K562 (cell line): ENCODE data around the gene CHTOP. TPM values are rescaled to one million over a fixed set of nuclear protein-coding genes. Genes with fewer than 3 reads are reported as not detected.

ENCODE experiments used
- ATAC-seq: fragments of 200-7000 bp; cut with Tn5 transposase; 3 replicates; pipeline ENCODE4 v1.9.1; 2020; ENCODE audit warnings: moderate library complexity
- BruUV-seq: library from RNA; stranded (reverse); fragments of 400-500 nt; replicated peaks from 2 replicates; lab custom pipeline; 2021; lab: Mats Ljungman, UMichigan
- CTCF ChIA-PET: fragments of 300-600 bp; formaldehyde crosslinking; extraction: SDS; loops from one replicate; lab custom pipeline; 2021; ENCODE audit warnings: low intra/inter-chr PET ratio; lab: Yijun Ruan, JAX
- POLR2A ChIA-PET: fragments of 300-600, 350-650 bp; sonication (Branson Sonifier 250); formaldehyde crosslinking; extraction: SDS; loops from one replicate; lab custom pipeline; 2021; ENCODE audit warnings: antibody characterized with exemption, inconsistent platforms; lab: Yijun Ruan, JAX
- DNase-seq, 4 experiments: peaks; one replicate each; pipeline versions ENCODE4 v3.0.0 to v3.0.0-alpha.2; 2011 to 2018; ENCODE audit warnings: low spot score in 3 of 4, mixed read lengths in 3 of 4; ENCODE audit errors: extremely low read depth in 1 of 4
- FAIRE-seq: peaks from 2 replicates; lab custom pipeline; 2011; peaks lifted over from hg19 to GRCh38; lab: Jason Lieb, UNC
- H2AFZ ChIP-seq: 2 replicates; pipeline ENCODE4 v1.6.0; 2011; ENCODE audit warnings: low read depth, low read length, control low read depth, inconsistent platforms
- H3K27ac ChIP-seq: fragments of 200-600 bp; 3 replicates; pipeline ENCODE4 v1.8.0; 2011; ENCODE audit warnings: low read depth, mild to moderate bottlenecking, control low read depth, inconsistent platforms, low read length, moderate library complexity, mixed read lengths; ENCODE audit errors: extremely low read depth
- H3K27me3 ChIP-seq, 2 experiments: fragments of 300-600 bp in 1 of 2; 2 replicates in 1 of 2; 3 replicates in 1 of 2; pipeline versions ENCODE4 v1.6.0 to v1.8.0; 2011; ENCODE audit warnings: inconsistent platforms in 2 of 2, low read length in 2 of 2, mild to moderate bottlenecking in 1 of 2, mixed read lengths in 1 of 2, moderate library complexity in 1 of 2; ENCODE audit not compliant: control insufficient read depth in 2 of 2, insufficient read depth in 2 of 2
- H3K36me3 ChIP-seq: fragments of 300-600 bp; 3 replicates; pipeline ENCODE4 v1.8.0; 2011; ENCODE audit warnings: mild to moderate bottlenecking, low read length, inconsistent platforms; ENCODE audit not compliant: control insufficient read depth, insufficient read depth
- H3K4me1 ChIP-seq, 2 experiments: fragments of 200-600 bp in 1 of 2; replicated peaks in 1 of 2; 2 replicates in 1 of 2; 3 replicates in 1 of 2; pipeline versions ENCODE4 v1.5.1 to v1.8.0; 2011; ENCODE audit warnings: inconsistent platforms in 2 of 2, low read length in 2 of 2, mild to moderate bottlenecking in 1 of 2, mixed read lengths in 1 of 2, moderate library complexity in 1 of 2; ENCODE audit not compliant: control insufficient read depth in 2 of 2, insufficient read depth in 2 of 2
- H3K4me2 ChIP-seq: 2 replicates; pipeline ENCODE4 v1.6.1; 2011; ENCODE audit warnings: low read length, control low read depth, inconsistent platforms, mixed read lengths; ENCODE audit not compliant: insufficient read depth
- H3K4me3 ChIP-seq: fragments of 200-600 bp; sonication (generic), shearing (Covaris generic); 2 replicates; pipeline ENCODE4 v1.5.1; 2016; ENCODE audit warnings: control low read depth, inconsistent platforms
- H3K79me2 ChIP-seq: fragments of 200-600 bp; 3 replicates; pipeline ENCODE4 v1.8.0; 2011; ENCODE audit warnings: low read length, inconsistent platforms; ENCODE audit not compliant: control insufficient read depth, insufficient read depth
- H3K9ac ChIP-seq, 2 experiments: 2 replicates each; pipeline versions ENCODE4 v1.6.0 to v1.6.1; 2011; ENCODE audit warnings: low read depth in 2 of 2, low read length in 2 of 2, control low read depth in 1 of 2, inconsistent platforms in 1 of 2, mild to moderate bottlenecking in 1 of 2, mixed read lengths in 1 of 2; ENCODE audit not compliant: insufficient read depth in 1 of 2
- H3K9me1 ChIP-seq: one replicate; pipeline ENCODE4 v1.6.0; 2011; ENCODE audit warnings: inconsistent platforms, mild to moderate bottlenecking, low read length, moderate library complexity; ENCODE audit not compliant: control insufficient read depth, insufficient read depth
- H3K9me3 ChIP-seq: replicated peaks from 2 replicates; pipeline ENCODE4 v1.5.1; 2011; ENCODE audit warnings: low read depth, low read length, inconsistent platforms; ENCODE audit not compliant: control insufficient read depth, insufficient read depth
- H4K20me1 ChIP-seq: replicated peaks from 2 replicates; pipeline ENCODE4 v1.6.1; 2011; ENCODE audit warnings: low read length, inconsistent platforms, mixed read lengths; ENCODE audit not compliant: control insufficient read depth, insufficient read depth
- CREB3 ChIP-seq: fragments of 450-650 bp; conservative IDR thresholded peaks from 2 replicates; pipeline ENCODE4 v1.6.1; 2016; ENCODE audit warnings: missing genetic modification characterization, low read depth, mild to moderate bottlenecking, missing compliant biosample characterization, moderate library complexity
- E2F5 ChIP-seq: sonication (generic); formaldehyde crosslinking; IDR thresholded peaks from 2 replicates; pipeline ENCODE4 v1.8.0; 2022; ENCODE audit warnings: mild to moderate bottlenecking, missing genetic modification reagents
- E2F6 ChIP-seq, 2 experiments: IDR thresholded peaks; 2 replicates each; pipeline ENCODE4 v1.6.1; 2011; ENCODE audit warnings: borderline replicate concordance in 1 of 2, control low read depth in 1 of 2, low read depth in 1 of 2, low read length in 1 of 2, mild to moderate bottlenecking in 1 of 2, mixed read lengths in 1 of 2, moderate library complexity in 1 of 2; ENCODE audit not compliant: insufficient read depth in 1 of 2, insufficient read length in 1 of 2, poor library complexity in 1 of 2, severe bottlenecking in 1 of 2; ENCODE audit errors: extremely low read depth in 1 of 2
- RERE ChIP-seq: sonication (generic); formaldehyde crosslinking; IDR thresholded peaks from 2 replicates; pipeline ENCODE4 v1.8.0; 2023; ENCODE audit warnings: missing genetic modification reagents, mild to moderate bottlenecking, borderline replicate concordance
- SAFB ChIP-seq: fragments of 200-400 bp; formaldehyde crosslinking; IDR thresholded peaks from 2 replicates; pipeline ENCODE4 v1.6.1; 2017; ENCODE audit warnings: low read depth, low read length, borderline replicate concordance
- ZBTB33 ChIP-seq: sonication (generic); formaldehyde crosslinking; IDR thresholded peaks from 2 replicates; pipeline ENCODE4 v1.8.1; 2023; ENCODE audit warnings: mild to moderate bottlenecking, missing genetic modification reagents
- WGBS: fragments of 100-300 bp; shearing (Covaris generic); methylation state at CpG from one replicate; pipeline ENCODE4 v1.1.6; 2016; ENCODE audit warnings: low coverage, mixed read lengths; ENCODE audit not compliant: insufficient coverage; ENCODE audit errors: missing lambda C conversion rate; 5-methylcytosine and 5-hydroxymethylcytosine counted together
- in situ Hi-C: fragments of 300-500 bp; cut with MboI; formaldehyde crosslinking; loops from 4 replicates; pipeline ENCODE4 v1.15.0; 2018; ENCODE audit warnings: inconsistent platforms, mixed read lengths
- intact Hi-C: fragments of 100-400 bp; cut with micrococcal nuclease; formaldehyde crosslinking; loops from 2 replicates; pipeline ENCODE4 v1.14.2; 2022
- polyA plus RNA-seq, 8 experiments: library from polyadenylated mRNA; depleted of rRNA in 4 of 8; stranded (reverse) in 5 of 8; unstranded in 3 of 8; fragments of >200 nt; fragmentation: Nextera tagmentation in 2 of 8; fragmentation: Illumina TruSeq in 1 of 8; extraction: Ambion mirVana in 2 of 8; extraction: Trizol in 1 of 8; gene quantifications; 2 replicates each; pipeline versions ENCODE4 v1.2.1 to v1.2.3, GENCODE V29; 2011 to 2014; ENCODE audit warnings: inconsistent platforms in 1 of 8, missing spikeins in 1 of 8
- total RNA-seq, 7 experiments: library from RNA; depleted of rRNA in 6 of 7; stranded (reverse); fragments of >200 nt in 6 of 7; fragmentation: Illumina TruSeq in 2 of 7; extraction: Trizol in 2 of 7; gene quantifications; 2 replicates each; pipeline versions ENCODE4 v1.2.1 to v1.2.3, GENCODE V29; 2011 to 2021; ENCODE audit warnings: low replicate concordance in 1 of 7

Gene CHTOP
- total and polyA plus RNA-seq, 9 of the 15 experiments (the other 6 are each of a cell fraction or from before 2014, with no cell fraction given): 10.2 to 91.8 (median 60.8) TPM

GRCh38 chr1:153679337-153680119, 45.7 kb downstream of the CHTOP start:
- Histone ChIP-seq H4K20me1 (no peaks in the 10 kb centered on the region; the same call in 1 of the 2 replicates), H3K4me2 (no peak overlapping the region; the same call in 1 of the 2 replicates), H3K27ac (no peak overlapping the region), H3K79me2 (no peaks in the 10 kb centered on the region), H3K9me3 (no peaks in the 10 kb centered on the region), H2AFZ (peak overlapping the region; percentile 16; the same call in 1 of the 2 replicates), H3K4me3 (no peak overlapping the region), H3K9ac (peak overlapping the region in 1 of 2 experiments; percentile 60; a peak in 1 of 4 replicates), H3K4me1 (peaks cover 0 to 19% of the 10 kb centered on the region in 2 experiments; a peak in 3 of 5 replicates), H3K9me1 (no peaks in the 10 kb centered on the region), H3K27me3 (peaks cover 33 to 55% of the 10 kb centered on the region in 2 experiments; a peak in 4 of 5 replicates), H3K36me3 (no peaks in the 10 kb centered on the region)
- CTCF ChIA-PET: interaction anchor here (0.5 kb wide), 1 partner anchor 307 kb away, joined by 3 read pairs; the partner anchor contains the start of gene RAB13
- in situ Hi-C loops (loop anchor here (5.0 kb wide), 1 partner anchor 308 kb away; the partner anchor contains the start of gene RAB13), intact Hi-C loops (loop anchor here (5.0 kb wide), 1 partner anchor 93 kb away; no protein-coding TSS in a partner anchor)
- WGBS: 44% methylated on average over 54 of the region's 73 CpGs
- POLR2A ChIA-PET: interaction anchor here (1.6 kb wide), 1 partner anchor 12 kb away, joined by 4 read pairs; no protein-coding TSS in a partner anchor
- no peak for DNase-seq
- no peak for FAIRE-seq
- ATAC-seq: peak; percentile 47
- no TSS peak for BruUV-seq
- TF ChIP-seq RERE (no peak), CREB3 (tag) (no peak), E2F5 (no peak), SAFB (0 out of 2 replicates have a peak, but pooled peaks have one; percentile 20), E2F6 (IDR thresholded peaks at IDR 0.05; ENCODE audit: borderline replicate concordance in 1 of 2, extremely low read depth in 1 of 2, insufficient read depth in 1 of 2, insufficient read length in 1 of 2, low read depth in 1 of 2, low read length in 1 of 2, poor library complexity in 1 of 2, severe bottlenecking in 1 of 2) (peak in 1 of 2 experiments; percentile 43), ZBTB33 (peak; percentile 96)
